Brain microvascular endothelial cell (primary cell): ENCODE data around the gene CDC34.

Source experiments
- DNase-seq: peaks from one replicate; pipeline ENCODE4 v3.0.0-alpha.2; 2020
- H3K27ac ChIP-seq: fragments of 250-450 bp; sonication (Bioruptor Pico); 2 replicates; pipeline ENCODE4 v1.5.1; 2020; ENCODE audit warnings: mild to moderate bottlenecking, moderate library complexity
- H3K27me3 ChIP-seq: fragments of 250-450 bp; sonication (Bioruptor Pico); replicated peaks from 2 replicates; pipeline ENCODE4 v1.5.1; 2020; ENCODE audit warnings: mild to moderate bottlenecking
- H3K36me3 ChIP-seq: fragments of 250-450 bp; sonication (Bioruptor Pico); replicated peaks from 2 replicates; pipeline ENCODE4 v1.5.1; 2020; ENCODE audit warnings: mild to moderate bottlenecking
- H3K4me3 ChIP-seq: 2 replicates; pipeline ENCODE4 v1.5.1; 2011; ENCODE audit warnings: low read depth, mild to moderate bottlenecking, control low read depth, low read length, moderate library complexity
- CTCF ChIP-seq: IDR thresholded peaks from 2 replicates; pipeline ENCODE4 v1.5.1; 2011; ENCODE audit warnings: low read depth, mild to moderate bottlenecking, moderate library complexity, low read length, control low read depth, inconsistent platforms; ENCODE audit errors: missing control alignments
- in situ Hi-C: cut with HindIII; loops from 2 replicates; pipeline ENCODE4 v1.10.0; 2017; ENCODE audit warnings: low sequenced_read_pairs, low pct_ligation_motif_present

The CDC34 gene

GRCh38 chr19:542173-542866 is 10.8 kb downstream of the CDC34 start:
- H3K4me3 ChIP-seq, result no peak overlapping the region
- in situ Hi-C loops, result no loop called here
- no peaks in the 10 kb centered on the region for H3K27me3 ChIP-seq
- TF ChIP-seq CTCF, result no peak
- no peak for DNase-seq
- H3K27ac ChIP-seq, result no peak overlapping the region
- H3K36me3 ChIP-seq, result peaks cover 34% of the 10 kb centered on the region

GRCh38 chr19:543910-544608 is 12.5 kb downstream of the CDC34 start, which contains the start of gene GZMM:
Gene GZMM (plus strand): TSS chr19:544053. CDS start chr19:544072, 19 bp downstream.
- in situ Hi-C loops, result no loop called here
- DNase-seq, result no peak
- H3K4me3 ChIP-seq, result no peak within 1 kb of the TSS

GRCh38 chr19:547117-547516 is 15.6 kb downstream of the CDC34 start:
- no peak for TF ChIP-seq CTCF
- in situ Hi-C loops, result no loop called here
- no peak for DNase-seq
- peaks cover 12% of the 10 kb centered on the region for H3K36me3 ChIP-seq
- H3K4me3 ChIP-seq, result no peak overlapping the region
- H3K27me3 ChIP-seq, result no peaks in the 10 kb centered on the region
- H3K27ac ChIP-seq, result no peak overlapping the region

More at GRCh38 chr19:543910-544608, 12.5 kb downstream of the CDC34 start, which contains the start of gene GZMM:
- H3K27ac ChIP-seq, result no peak within 1 kb of the TSS
- H3K36me3 ChIP-seq, result peaks cover 29% of the 10 kb centered on the region
- no peaks in the 10 kb centered on the region for H3K27me3 ChIP-seq
- no peak for TF ChIP-seq CTCF

GRCh38 chr19:547836-548720 is 16.5 kb downstream of the CDC34 start:
- in situ Hi-C loops, result no loop called here
- peak; percentile 1 for TF ChIP-seq CTCF
- no peak overlapping the region for H3K4me3 ChIP-seq
- H3K27me3 ChIP-seq, result no peaks in the 10 kb centered on the region
- DNase-seq, result no peak
- no peak overlapping the region for H3K27ac ChIP-seq
- H3K36me3 ChIP-seq, result peaks cover 4% of the 10 kb centered on the region

GRCh38 chr19:548886-549830 is 17.6 kb downstream of the CDC34 start:
- Histone ChIP-seq H3K27ac (no peak overlapping the region), H3K36me3 (no peaks in the 10 kb centered on the region), H3K27me3 (no peaks in the 10 kb centered on the region), H3K4me3 (no peak overlapping the region)
- no peak for TF ChIP-seq CTCF
- no peak for DNase-seq
- in situ Hi-C loops, result no loop called here
